ENCODE results near the gene CCT4. TPM values are rescaled to one million over a fixed set of nuclear protein-coding genes. Genes with fewer than 3 reads are reported as not detected.
"Not testable (repeated sequence)": the region's sequence is repeated elsewhere in the genome, so short reads cannot be mapped to it uniquely, and the experiment has no call there.

Gene CCT4
- total and polyA plus RNA-seq, 11 donors, result 42.1 to 170 (median 96.9) TPM

GRCh38 chr2:61898810-61899209 is 10.4 kb upstream of the CCT4 start:
- Histone ChIP-seq H3K9me3 (no peaks in the 10 kb centered on the region), H3K4me3 (no peak overlapping the region), H3K27me3 (no peaks in the 10 kb centered on the region), H3K27ac (no peak overlapping the region), H3K36me3 (no peaks in the 10 kb centered on the region), H3K4me1 (no peaks in the 10 kb centered on the region)
- intact Hi-C loops (cut with DNase I), result no loop called here
- TF ChIP-seq CTCF (IDR thresholded peaks at IDR 0.05) (peak in 6 of 12 donors; percentile 7 to 39 (median 24)), POLR2A (IDR thresholded peaks at IDR 0.05) (no peak)
- ATAC-seq, result no peak
- no peak for DNase-seq
- WGBS, 4 donors, result 33 to 46% (median 40%) methylated on average over 2 of the region's 2 CpGs

GRCh38 chr2:61887717-61888266 is 664 bp downstream of the CCT4 start:
- ATAC-seq (peak in 2 of 4 donors; percentile 11 to 12), DNase-seq (no peak)
- intact Hi-C loops (cut with DNase I), result loop anchor here in 2 of 10 donors (1.0 to 10.0 kb wide), 2 partner anchors 33 to 383 kb away; partner anchors contain the start of gene FAM161A (in 1 of the 2)
- H3K27ac ChIP-seq, result peak overlapping the region; percentile 85 to 99 (median 96)
- peak overlapping the region; percentile 53 to 95 (median 84) for H3K4me3 ChIP-seq
- no peaks in the 10 kb centered on the region for H3K27me3 ChIP-seq
- no peak for TF ChIP-seq CTCF (IDR thresholded peaks at IDR 0.05)
- TF ChIP-seq POLR2A (IDR thresholded peaks at IDR 0.05), result no peak
- H3K9me3 ChIP-seq, result no peaks in the 10 kb centered on the region
- peaks cover 0 to 38% (median 25%) of the 10 kb centered on the region in 9 donors for H3K36me3 ChIP-seq
- H3K4me1 ChIP-seq, result peaks cover 4 to 25% (median 14%) of the 10 kb centered on the region in 12 donors
- WGBS, 4 donors, result 0 to 1% (median 1%) methylated on average over 18 of the region's 18 CpGs

GRCh38 chr2:61885896-61886603 is 2.4 kb downstream of the CCT4 start:
- Histone ChIP-seq H3K36me3 (peaks cover 0 to 55% (median 42%) of the 10 kb centered on the region in 9 donors), H3K27ac (no peak overlapping the region), H3K4me3 (peak overlapping the region in 1 of 12 donors; percentile 92), H3K27me3 (no peaks in the 10 kb centered on the region), H3K9me3 (no peaks in the 10 kb centered on the region), H3K4me1 (peaks cover 4 to 25% (median 14%) of the 10 kb centered on the region in 12 donors)
- ATAC-seq (no peak), DNase-seq (no peak)
- TF ChIP-seq CTCF (IDR thresholded peaks at IDR 0.05) (no peak), POLR2A (IDR thresholded peaks at IDR 0.05) (no peak)
- 90 to 91% (median 90%) methylated on average over 14 to 18 of the region's 18 CpGs for WGBS, 4 donors
- intact Hi-C loops (cut with DNase I), result loop anchor here in 1 of 10 donors (10.0 kb wide), 1 partner anchor 381 kb away; no protein-coding TSS in a partner anchor

- no peak for TF ChIP-seq CTCF (IDR thresholded peaks at IDR 0.05)
- TF ChIP-seq POLR2A (IDR thresholded peaks at IDR 0.05), result no peak
- no peak for ATAC-seq
- Histone ChIP-seq H3K27ac (no peak overlapping the region), H3K9me3 (no peaks in the 10 kb centered on the region), H3K4me3 (no peak overlapping the region), H3K4me1 (peaks cover under 1 to 23% (median 14%) of the 10 kb centered on the region in 12 donors), H3K27me3 (no peaks in the 10 kb centered on the region), H3K36me3 (peaks cover 0 to 87% (median 74%) of the 10 kb centered on the region in 9 donors)
- 86 to 92% (median 91%) methylated on average over 5 of the region's 5 CpGs for WGBS, 4 donors
- no peak for DNase-seq
- intact Hi-C loops (cut with DNase I), result loop anchor here in 1 of 10 donors (10.0 kb wide), 1 partner anchor 378 kb away; no protein-coding TSS in a partner anchor
Observed at GRCh38 chr2:61882850-61883249, 5.6 kb downstream of the CCT4 start.

GRCh38 chr2:61879351-61879750 is 9.1 kb downstream of the CCT4 start:
- H3K4me3 ChIP-seq; H3K4me1 ChIP-seq; H3K27ac ChIP-seq; H3K9me3 ChIP-seq; DNase-seq; H3K27me3 ChIP-seq; intact Hi-C loops (cut with DNase I); ATAC-seq: not testable (repeated sequence)
- 94 to 97% (median 96%) methylated on average over 4 of the region's 4 CpGs for WGBS, 4 donors
- H3K36me3 ChIP-seq, result peaks cover 0 to 100% (median 99%) of the 10 kb centered on the region in 9 donors
